AG10803 (cell line): ENCODE measurements around the gene PATE4.

ENCODE experiments used
- DNase-seq: peaks from one replicate; pipeline ENCODE4 v3.0.0; 2010; ENCODE audit warnings: low read depth
- H3K4me3 ChIP-seq: 2 replicates; pipeline ENCODE4 v1.5.1; 2011; ENCODE audit warnings: mild to moderate bottlenecking, low read length, control low read depth
- TF ChIP-seq, protein P1 (sequence below): conservative IDR thresholded peaks from 2 replicates; pipeline ENCODE4 v1.5.1; 2011; ENCODE audit warnings: mild to moderate bottlenecking, low read length, control low read depth, inconsistent platforms

PATE4 gene, protein sequence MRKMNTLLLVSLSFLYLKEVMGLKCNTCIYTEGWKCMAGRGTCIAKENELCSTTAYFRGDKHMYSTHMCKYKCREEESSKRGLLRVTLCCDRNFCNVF

DNA sequence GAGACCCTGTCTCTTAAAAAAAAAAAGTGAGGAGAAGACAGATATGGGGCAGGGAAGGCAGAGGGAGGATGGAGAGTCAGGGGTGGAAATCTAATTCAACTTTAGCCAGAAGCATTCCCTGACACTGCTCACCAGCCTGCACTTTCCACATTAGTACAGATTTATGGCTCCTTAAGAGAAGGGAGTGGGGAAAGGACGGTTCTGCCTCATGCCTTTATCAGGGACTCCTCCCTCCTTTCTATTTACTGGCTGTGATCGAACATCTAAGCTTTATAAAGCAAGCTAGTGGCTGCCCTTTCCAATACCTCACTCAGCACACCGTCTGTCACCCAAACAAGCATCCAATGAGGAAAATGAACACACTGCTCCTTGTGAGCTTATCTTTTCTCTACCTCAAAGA lies at the start of gene PATE4:
PATE4 (plus strand) TSS at position 301 of the 400 bp plus-strand sequence; CDS start at position 345, 44 bp downstream.
- no peak within 1 kb of the TSS for H3K4me3 ChIP-seq
- no peak for DNase-seq
- TF ChIP-seq, protein P1, sequence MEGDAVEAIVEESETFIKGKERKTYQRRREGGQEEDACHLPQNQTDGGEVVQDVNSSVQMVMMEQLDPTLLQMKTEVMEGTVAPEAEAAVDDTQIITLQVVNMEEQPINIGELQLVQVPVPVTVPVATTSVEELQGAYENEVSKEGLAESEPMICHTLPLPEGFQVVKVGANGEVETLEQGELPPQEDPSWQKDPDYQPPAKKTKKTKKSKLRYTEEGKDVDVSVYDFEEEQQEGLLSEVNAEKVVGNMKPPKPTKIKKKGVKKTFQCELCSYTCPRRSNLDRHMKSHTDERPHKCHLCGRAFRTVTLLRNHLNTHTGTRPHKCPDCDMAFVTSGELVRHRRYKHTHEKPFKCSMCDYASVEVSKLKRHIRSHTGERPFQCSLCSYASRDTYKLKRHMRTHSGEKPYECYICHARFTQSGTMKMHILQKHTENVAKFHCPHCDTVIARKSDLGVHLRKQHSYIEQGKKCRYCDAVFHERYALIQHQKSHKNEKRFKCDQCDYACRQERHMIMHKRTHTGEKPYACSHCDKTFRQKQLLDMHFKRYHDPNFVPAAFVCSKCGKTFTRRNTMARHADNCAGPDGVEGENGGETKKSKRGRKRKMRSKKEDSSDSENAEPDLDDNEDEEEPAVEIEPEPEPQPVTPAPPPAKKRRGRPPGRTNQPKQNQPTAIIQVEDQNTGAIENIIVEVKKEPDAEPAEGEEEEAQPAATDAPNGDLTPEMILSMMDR = no peak

DNA sequence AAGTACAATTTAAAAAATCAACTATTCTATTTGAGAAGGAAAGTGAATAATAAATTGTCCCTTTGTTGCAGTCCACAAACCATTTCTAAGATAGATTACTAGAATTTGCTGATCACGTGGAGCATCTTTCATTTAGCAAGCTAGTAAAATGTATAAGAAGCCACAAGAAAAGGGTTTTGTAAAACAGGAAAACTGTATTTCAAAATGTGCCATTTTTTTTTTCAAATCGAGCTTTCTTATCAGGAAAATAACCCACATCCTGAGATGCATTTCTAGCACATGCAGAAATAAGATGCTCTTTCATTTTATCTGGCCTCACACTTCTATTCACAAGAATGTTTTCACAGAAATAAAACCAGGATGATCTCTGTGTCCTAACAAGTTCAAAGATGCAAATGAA lies 48.4 kb upstream of the PATE4 start:
- DNase-seq = no peak
- no peak overlapping the region for H3K4me3 ChIP-seq
- TF ChIP-seq, protein P1 = no peak

DNA sequence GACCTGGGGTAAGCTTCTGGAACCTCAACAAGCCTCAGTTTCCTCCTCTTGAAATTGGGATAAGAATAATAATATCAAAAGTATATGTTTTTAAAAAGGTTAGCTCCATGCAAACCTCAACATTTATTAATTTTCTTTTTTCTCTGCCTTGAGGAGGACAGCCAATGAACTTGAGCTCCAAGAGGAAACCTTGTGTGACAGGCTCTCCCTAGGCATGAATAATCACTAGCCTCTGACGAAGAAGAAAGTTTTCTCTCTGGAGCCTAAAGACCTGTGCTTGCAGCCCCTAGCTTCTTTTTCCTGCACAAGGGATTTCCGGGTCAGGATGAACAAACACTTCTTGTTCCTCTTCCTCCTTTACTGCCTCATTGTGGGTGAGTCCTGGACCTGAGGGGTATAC lies 45.3 kb upstream of the PATE4 start, which contains the start of gene PATE3:
PATE3 (plus strand) TSS at position 301 of the 400 bp plus-strand sequence; CDS start at position 326, 25 bp downstream.
- TF ChIP-seq, protein P1 = no peak
- no peak within 1 kb of the TSS for H3K4me3 ChIP-seq
- no peak for DNase-seq

DNA sequence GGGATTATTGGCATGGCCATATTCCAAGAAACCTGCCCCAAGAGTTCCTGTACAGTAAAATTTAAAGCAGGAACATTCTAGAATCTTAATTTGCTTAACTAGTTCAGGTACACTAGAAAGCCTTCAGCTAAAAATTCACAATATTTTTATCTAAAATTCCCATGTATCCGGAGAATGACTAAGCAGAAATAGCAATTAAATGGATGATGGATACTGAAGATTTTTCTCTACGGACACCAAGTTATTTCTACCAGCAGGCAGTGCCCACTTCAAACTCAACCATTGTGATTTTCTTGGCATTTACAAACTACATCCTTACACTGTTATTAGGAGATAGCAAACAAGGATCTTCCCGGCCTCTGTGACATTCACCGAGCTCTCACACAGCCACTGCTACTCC lies 42.3 kb upstream of the PATE4 start:
- no peak overlapping the region for H3K4me3 ChIP-seq
- no peak for DNase-seq
- TF ChIP-seq, protein P1 = no peak

DNA sequence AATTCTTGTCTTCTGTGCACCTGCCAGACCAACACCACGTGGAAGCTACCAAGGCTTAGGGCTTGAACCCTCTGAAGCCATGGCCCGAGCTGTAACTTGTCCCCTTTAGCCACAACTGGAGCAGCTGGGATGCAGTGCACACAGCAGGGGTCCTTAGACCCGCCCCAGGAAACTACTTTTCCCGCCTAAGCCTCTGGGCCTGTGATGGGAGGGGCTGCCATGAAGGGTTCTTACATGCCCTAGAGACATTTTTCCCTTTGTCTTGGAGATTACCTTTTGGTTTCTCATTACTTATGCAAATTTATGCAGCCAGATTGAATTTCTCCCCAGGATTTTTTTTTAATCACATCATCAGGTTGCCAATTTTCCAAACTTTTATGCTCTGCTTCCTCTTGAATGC lies 35.5 kb upstream of the PATE4 start:
- TF ChIP-seq, protein P1 = no peak
- no peak for DNase-seq
- H3K4me3 ChIP-seq = no peak overlapping the region

DNA sequence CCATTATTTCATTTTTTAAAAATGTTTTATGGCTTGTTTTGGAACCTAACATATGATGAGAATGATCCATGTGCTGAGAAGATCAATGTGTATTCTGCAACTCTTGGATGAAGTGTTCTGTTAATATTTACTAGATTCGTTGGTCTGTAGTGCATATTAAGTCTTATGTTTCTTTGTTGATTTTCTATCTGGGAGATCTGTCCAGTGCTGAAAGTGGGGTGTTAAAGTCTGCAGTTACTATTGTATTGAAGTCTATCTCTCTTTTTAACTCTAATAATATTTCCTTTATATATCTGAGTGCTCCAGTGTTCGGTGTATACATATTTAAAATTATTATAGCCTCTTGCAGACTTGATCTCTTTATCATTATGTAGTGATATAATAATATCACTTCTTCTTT lies 33.3 kb upstream of the PATE4 start:
- TF ChIP-seq, protein P1 = no peak
- no peak overlapping the region for H3K4me3 ChIP-seq
- no peak for DNase-seq

DNA sequence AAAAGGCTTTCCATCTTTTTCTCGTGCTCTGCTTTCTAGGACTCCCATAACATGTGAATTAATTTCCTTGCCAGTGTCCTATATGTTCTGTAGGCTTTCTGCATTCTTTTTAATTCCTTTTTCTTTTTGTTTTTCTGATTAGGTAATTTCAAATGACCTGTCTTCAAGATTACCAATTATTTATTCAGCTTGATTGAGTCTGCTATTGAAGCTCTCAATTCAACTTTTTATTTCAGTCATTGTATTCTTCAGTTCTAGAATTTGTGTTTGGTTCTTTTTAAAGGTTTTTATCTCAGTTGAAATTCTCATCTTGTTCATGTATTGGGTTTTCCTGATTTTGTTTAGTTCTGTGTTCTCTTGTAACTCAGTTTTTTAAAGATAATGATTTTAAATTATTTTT lies 30.7 kb upstream of the PATE4 start:
- no peak overlapping the region for H3K4me3 ChIP-seq
- TF ChIP-seq, protein P1 = no peak
- DNase-seq = no peak
